Heart left ventricle (tissue), 16 donors: ENCODE data around the gene FKBP2. TPM values are rescaled to one million over a fixed set of nuclear protein-coding genes. Genes with fewer than 3 reads are reported as not detected.

Experiments
- ATAC-seq, 4 donors: fragments of 200-7000 bp; cut with Tn5 transposase; one replicate each; pipeline ENCODE4 v1.9.1; 2020 to 2022; ENCODE audit warnings: moderate library complexity in 4 of 4, mild to moderate bottlenecking in 3 of 4, moderate number of reproducible peaks in 1 of 4
- DNase-seq, 5 donors: peaks; one replicate each; pipeline ENCODE4 v3.0.0-alpha.2; 2020
- H3K27ac ChIP-seq, 12 donors: fragments of 200-600 bp; sonication (generic) in 4 of 12; one replicate each; pipeline versions ENCODE4 v1.5.0 to v1.8.0; 2016 to 2022; ENCODE audit warnings: mild to moderate bottlenecking in 2 of 12
- H3K27me3 ChIP-seq, 9 donors: fragments of 200-600 bp; sonication (generic) in 2 of 9; one replicate each; pipeline versions ENCODE4 v1.5.1 to v1.8.0; 2016 to 2022; ENCODE audit warnings: mild to moderate bottlenecking in 3 of 9
- H3K36me3 ChIP-seq, 9 donors: fragments of 200-600 bp; sonication (generic) in 2 of 9; one replicate each; pipeline versions ENCODE4 v1.5.0 to v1.8.0; 2018 to 2022; ENCODE audit warnings: mild to moderate bottlenecking in 2 of 9
- H3K4me1 ChIP-seq, 12 donors: fragments of 200-600 bp; sonication (generic) in 4 of 12; one replicate each; pipeline versions ENCODE4 v1.5.0 to v1.8.0; 2016 to 2022; ENCODE audit warnings: mild to moderate bottlenecking in 3 of 12
- H3K4me3 ChIP-seq, 12 donors: fragments of 200-600 bp; sonication (generic) in 4 of 12; one replicate each; pipeline versions ENCODE4 v1.5.0 to v1.8.0; 2017 to 2022; ENCODE audit warnings: mild to moderate bottlenecking in 9 of 12, moderate library complexity in 4 of 12
- H3K9me3 ChIP-seq, 12 donors: fragments of 200-600 bp; sonication (generic) in 4 of 12; one replicate each; pipeline versions ENCODE4 v1.5.0 to v1.8.0; 2016 to 2022; ENCODE audit warnings: mild to moderate bottlenecking in 1 of 12
- POLR2A ChIP-seq, 2 donors: fragments of 450-650 bp; IDR thresholded peaks; one replicate each; pipeline ENCODE4 v1.6.1; 2017; ENCODE audit warnings: antibody characterized with exemption in 2 of 2, mild to moderate bottlenecking in 2 of 2, moderate library complexity in 2 of 2
- WGBS, 4 donors: extraction: QIAGEN DNeasy Blood & Tissue Kit in 2 of 4; methylation state at CpG; one replicate each; pipeline versions ENCODE4 v1.1.5 to v1.1.7; 2013 to 2018; 5-methylcytosine and 5-hydroxymethylcytosine counted together
- intact Hi-C, 10 donors: fragments of 100-400 bp; cut with DNase I; formaldehyde crosslinking; loops; one replicate each; pipeline versions ENCODE4 v1.11.1 to v1.14.2; 2022
- polyA plus RNA-seq, 2 donors: library from polyadenylated mRNA; stranded (reverse); fragments of 200-250 nt; gene quantifications; one replicate each; pipeline ENCODE4 v1.2.3, GENCODE V29; 2013
- total RNA-seq, 9 donors: library from RNA; depleted of rRNA in 2 of 9; stranded (reverse); fragments of >200 nt in 2 of 9; fragmentation: NEBNext Ultra II Directional in 3 of 9; extraction: Animal tissue kit (Norgen Biotek cat#: 25700) in 3 of 9; gene quantifications; one replicate each; pipeline versions ENCODE4 v1.1.0 to v1.2.4, GENCODE V29; 2016 to 2023
- TF ChIP-seq, protein P1 (sequence below), 12 donors: fragments of 200-600 bp; sonication (generic) in 4 of 12; IDR thresholded peaks; one replicate each; pipeline versions ENCODE4 v1.5.0 to v1.8.0; 2018 to 2022; ENCODE audit warnings: antibody characterized with exemption in 12 of 12, mild to moderate bottlenecking in 5 of 12
- donor health status: ischemic (EF 13 %, LVEDD 7.1; RV severe dilation, severe dysfunction).
- donor health status: healthy with polysubstance abuse.
- donor health status: DM: no; HTN: yes; CAD: no.
- donor health status: DM: no; HTN: no; CAD: no.
- donor health status: ischemic (EF 25% LVEDD 6.9; RV normal size, moderate dysfunction).
- donor health status: ischemic (EF 25% LVEDD 5.7; RV mildly dilated, moderate dysfunction).
- donor health status: healthy.
- donor health status: DM: yes; HTN: yes; CAD: no.
- donor health status: ischemic (EF 35%, LVEDD 5.7; RV mildly dilated, moderate dysfunction).
- donor health status: nonischemic (EF 11% LVEDD 7.7; RV severe dilation, severe dysfunction).
- donor health status: DM: yes; HTN: yes; CAD: no.
- donor health status: PGD.
- donor health status: ischemic (EF 29% LVEDD 5.4; RV normal size, mild dysfunction).
- donor health status: nonischemic (EF 23%, LVEDD 6.1; RV moderate dilation, normal function).

The FKBP2 gene
- total and polyA plus RNA-seq, 11 donors = 35.0 to 250 (median 52.9) TPM

DNA sequence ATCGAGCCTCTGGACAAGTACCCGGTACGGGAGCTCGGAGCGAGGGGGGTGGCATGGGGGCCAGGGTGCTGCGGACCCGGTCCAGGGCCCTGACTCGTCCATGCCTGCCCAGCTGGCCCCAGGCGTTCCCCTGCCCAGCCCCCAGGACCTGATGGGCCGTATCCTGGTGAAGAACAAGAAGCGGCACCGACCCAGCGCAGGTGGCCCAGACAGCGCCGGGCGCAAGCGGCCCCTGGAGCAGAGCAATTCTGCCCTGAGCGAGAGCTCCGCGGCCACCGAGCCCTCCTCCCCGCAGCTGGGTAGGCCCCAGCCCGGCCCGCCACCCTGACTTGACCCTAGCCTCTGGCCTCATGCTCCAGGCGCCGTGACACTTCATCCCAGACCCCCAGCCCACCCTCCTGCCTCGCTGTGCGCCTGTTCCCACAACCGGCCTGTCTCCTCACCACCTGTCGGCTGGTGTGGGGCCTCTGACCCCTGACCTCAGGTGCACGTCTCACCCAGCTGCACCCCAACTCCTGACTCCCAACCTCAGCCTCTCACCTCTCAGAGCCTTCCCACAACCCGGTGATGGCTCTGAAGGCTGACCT, 18.1 kb downstream of the FKBP2 start:
- no peak for TF ChIP-seq POLR2A (IDR thresholded peaks at IDR 0.05)
- TF ChIP-seq, protein P1, sequence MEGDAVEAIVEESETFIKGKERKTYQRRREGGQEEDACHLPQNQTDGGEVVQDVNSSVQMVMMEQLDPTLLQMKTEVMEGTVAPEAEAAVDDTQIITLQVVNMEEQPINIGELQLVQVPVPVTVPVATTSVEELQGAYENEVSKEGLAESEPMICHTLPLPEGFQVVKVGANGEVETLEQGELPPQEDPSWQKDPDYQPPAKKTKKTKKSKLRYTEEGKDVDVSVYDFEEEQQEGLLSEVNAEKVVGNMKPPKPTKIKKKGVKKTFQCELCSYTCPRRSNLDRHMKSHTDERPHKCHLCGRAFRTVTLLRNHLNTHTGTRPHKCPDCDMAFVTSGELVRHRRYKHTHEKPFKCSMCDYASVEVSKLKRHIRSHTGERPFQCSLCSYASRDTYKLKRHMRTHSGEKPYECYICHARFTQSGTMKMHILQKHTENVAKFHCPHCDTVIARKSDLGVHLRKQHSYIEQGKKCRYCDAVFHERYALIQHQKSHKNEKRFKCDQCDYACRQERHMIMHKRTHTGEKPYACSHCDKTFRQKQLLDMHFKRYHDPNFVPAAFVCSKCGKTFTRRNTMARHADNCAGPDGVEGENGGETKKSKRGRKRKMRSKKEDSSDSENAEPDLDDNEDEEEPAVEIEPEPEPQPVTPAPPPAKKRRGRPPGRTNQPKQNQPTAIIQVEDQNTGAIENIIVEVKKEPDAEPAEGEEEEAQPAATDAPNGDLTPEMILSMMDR (IDR thresholded peaks at IDR 0.05) = no peak
- 92 to 96% (median 94%) methylated on average over 16 to 32 of the region's 32 CpGs for WGBS, 4 donors
- Histone ChIP-seq H3K36me3 (peaks cover 0 to 98% (median 81%) of the 10 kb centered on the region in 9 donors), H3K4me1 (peaks cover 0 to 4% (median 0%) of the 10 kb centered on the region in 12 donors), H3K27ac (no peak overlapping the region), H3K4me3 (no peak overlapping the region), H3K27me3 (no peaks in the 10 kb centered on the region), H3K9me3 (no peaks in the 10 kb centered on the region)
- intact Hi-C loops = loop anchor here in 2 of 10 donors (5.0 to 10.0 kb wide), 2 partner anchors 38 to 46 kb away; partner anchors contain the start of genes CATSPERZ (in 1 of the 2) and ESRRA (in 1 of the 2)
- DNase-seq (no peak), ATAC-seq (no peak)

DNA sequence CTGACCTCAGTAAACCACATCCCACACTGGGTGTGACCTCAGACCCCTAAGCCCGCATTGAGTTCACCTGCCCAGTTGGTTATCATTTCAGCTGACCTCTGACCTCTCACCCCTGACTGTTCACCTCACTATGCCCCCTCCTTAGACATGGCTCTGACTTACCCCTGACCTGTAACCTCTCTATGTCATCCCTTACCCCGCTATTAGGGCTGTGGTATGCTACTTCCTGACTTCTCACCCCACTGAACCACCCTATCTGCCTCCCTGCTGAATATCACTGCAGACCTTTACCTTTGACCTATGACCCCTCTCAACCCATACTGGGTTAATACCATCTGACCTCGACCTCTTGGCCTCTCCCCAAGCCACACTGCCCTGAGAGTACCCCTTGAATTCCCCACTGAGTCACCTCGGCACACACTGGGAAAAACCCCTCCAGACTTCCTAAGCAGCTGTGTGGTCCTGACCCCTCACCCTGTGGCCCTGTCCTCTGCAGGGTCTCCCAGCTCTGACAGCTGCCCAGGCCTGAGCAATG, 18.7 kb downstream of the FKBP2 start:
- no peaks in the 10 kb centered on the region for H3K9me3 ChIP-seq
- DNase-seq (no peak), ATAC-seq (no peak)
- peaks cover 0 to 100% (median 84%) of the 10 kb centered on the region in 9 donors for H3K36me3 ChIP-seq
- TF ChIP-seq, protein P1 (IDR thresholded peaks at IDR 0.05) = no peak
- no peak for TF ChIP-seq POLR2A (IDR thresholded peaks at IDR 0.05)
- intact Hi-C loops = loop anchor here in 2 of 10 donors (5.0 to 10.0 kb wide), 2 partner anchors 38 to 45 kb away; partner anchors contain the start of genes CATSPERZ (in 1 of the 2) and ESRRA (in 1 of the 2)
- no peaks in the 10 kb centered on the region for H3K27me3 ChIP-seq
- no peak overlapping the region for H3K27ac ChIP-seq
- no peaks in the 10 kb centered on the region for H3K4me1 ChIP-seq
- 89 to 95% (median 90%) methylated on average over 4 of the region's 4 CpGs for WGBS, 4 donors
- H3K4me3 ChIP-seq = no peak overlapping the region

DNA sequence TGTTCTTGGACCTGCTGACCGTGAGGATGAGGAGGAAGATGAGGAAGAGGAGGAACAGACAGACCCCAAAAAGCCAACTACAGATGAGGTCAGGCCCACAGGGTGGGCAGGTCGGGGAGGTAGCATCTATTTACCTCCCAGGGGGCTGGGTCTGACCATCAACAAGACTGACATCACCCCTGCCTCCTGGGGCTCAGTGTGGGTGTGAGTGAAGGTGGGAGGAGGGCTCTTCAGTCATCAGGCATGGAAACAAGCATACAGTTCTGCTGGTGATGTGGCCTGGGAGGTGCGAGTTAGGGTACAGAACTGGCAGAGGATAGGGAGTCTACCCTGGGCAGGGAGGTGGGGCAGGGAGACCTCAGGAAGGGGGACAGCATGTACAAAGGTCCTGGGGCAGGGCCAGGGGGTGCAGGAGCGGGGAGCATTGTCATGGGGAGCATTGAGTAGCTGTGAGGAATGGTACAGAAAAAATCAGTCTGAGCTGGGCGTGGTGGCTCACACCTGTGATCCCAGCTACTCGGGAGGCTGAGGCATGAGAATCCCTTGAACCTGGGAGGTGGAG, 19.3 kb downstream of the FKBP2 start:
- ATAC-seq (no peak), DNase-seq (peak in 1 of 5 donors; percentile 47)
- peaks cover 0 to 99% (median 82%) of the 10 kb centered on the region in 9 donors for H3K36me3 ChIP-seq
- H3K9me3 ChIP-seq = no peaks in the 10 kb centered on the region
- no peaks in the 10 kb centered on the region for H3K4me1 ChIP-seq
- no peak overlapping the region for H3K4me3 ChIP-seq
- H3K27me3 ChIP-seq = no peaks in the 10 kb centered on the region
- intact Hi-C loops = no loop called here
- WGBS, 4 donors = 93 to 98% (median 95%) methylated on average over 6 of the region's 6 CpGs
- no peak overlapping the region for H3K27ac ChIP-seq
- TF ChIP-seq, protein P1 (IDR thresholded peaks at IDR 0.05) = no peak
- no peak for TF ChIP-seq POLR2A (IDR thresholded peaks at IDR 0.05)

DNA sequence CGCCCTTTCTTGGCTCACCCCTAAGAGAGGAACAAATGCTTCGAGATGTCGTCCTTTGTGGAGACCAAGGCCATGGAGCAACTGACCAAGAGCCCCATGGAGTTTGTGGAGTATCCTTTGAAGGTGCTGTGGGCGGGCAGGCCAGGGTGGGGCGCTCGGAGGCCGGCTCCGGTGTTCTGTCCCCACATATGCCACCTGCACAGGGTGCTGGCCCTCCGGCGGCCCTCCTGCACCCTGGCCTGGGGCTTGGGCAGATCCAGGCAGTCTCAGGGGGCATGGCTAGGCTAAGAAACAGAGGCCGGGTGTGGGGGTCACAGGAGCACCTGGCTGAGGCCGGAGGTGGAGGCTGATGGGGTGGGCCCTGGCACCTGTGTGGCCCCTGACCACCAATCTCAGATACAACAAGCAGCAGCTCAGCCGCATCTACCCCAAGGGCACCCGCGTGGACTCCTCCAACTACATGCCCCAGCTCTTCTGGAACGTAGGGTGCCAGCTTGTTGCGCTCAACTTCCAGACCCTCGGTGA, 20.7 kb downstream of the FKBP2 start:
- 87 to 92% (median 91%) methylated on average over 12 to 18 of the region's 18 CpGs for WGBS, 4 donors
- Histone ChIP-seq H3K36me3 (peaks cover 0 to 99% (median 82%) of the 10 kb centered on the region in 9 donors), H3K9me3 (no peaks in the 10 kb centered on the region), H3K4me3 (no peak overlapping the region), H3K27ac (no peak overlapping the region), H3K4me1 (peaks cover 0 to under 1% (median 0%) of the 10 kb centered on the region in 12 donors), H3K27me3 (no peaks in the 10 kb centered on the region)
- ATAC-seq = no peak
- DNase-seq = peak in 1 of 5 donors; percentile 31
- intact Hi-C loops = no loop called here
- TF ChIP-seq POLR2A (IDR thresholded peaks at IDR 0.05) = no peak
- TF ChIP-seq, protein P1 (IDR thresholded peaks at IDR 0.05) = no peak
